22Rv1 (cell line): ENCODE measurements around the gene ZFP62.

Experiments
- CTCF ChIP-seq: fragments of 450-650 bp; IDR thresholded peaks from 2 replicates; pipeline ENCODE4 v1.5.1; 2017; ENCODE audit warnings: mild to moderate bottlenecking
- ZFX ChIP-seq: fragments of 450-650 bp; IDR thresholded peaks from 2 replicates; pipeline ENCODE4 v1.6.1; 2017; ENCODE audit warnings: antibody characterized with exemption, borderline replicate concordance

GRCh38 chr5:180831139-180832093 is 29.7 kb downstream of the ZFP62 start:
- TF ChIP-seq CTCF (no peak), ZFX (no peak)
